H1 (cell line): ENCODE measurements around the gene BGN. TPM values are rescaled to one million over a fixed set of nuclear protein-coding genes. Genes with fewer than 3 reads are reported as not detected.

Source experiments
- ASH2L ChIP-seq: fragments of 200-600, 300-600 bp; sonication (generic); IDR thresholded peaks from one replicate; pipeline ENCODE4 v1.7.1; 2017; ENCODE audit warnings: low read length
- PHF8 ChIP-seq: fragments of 200-600 bp; sonication (generic); conservative IDR thresholded peaks from 2 replicates; pipeline ENCODE4 v1.7.1; 2012; ENCODE audit warnings: low read depth, mild to moderate bottlenecking, inconsistent platforms, low read length, moderate library complexity
- POU5F1 ChIP-seq: IDR thresholded peaks from 2 replicates; pipeline ENCODE4 v1.6.1; 2011; ENCODE audit warnings: low read depth, mild to moderate bottlenecking, low read length, moderate library complexity
- SUZ12 ChIP-seq: fragments of 200-600 bp; sonication (generic); IDR thresholded peaks from 2 replicates; pipeline ENCODE4 v1.6.1; 2012; ENCODE audit warnings: mild to moderate bottlenecking, inconsistent platforms, low read length, moderate library complexity, mixed read lengths
- polyA plus RNA-seq, 7 experiments: library from polyadenylated mRNA; depleted of rRNA in 3 of 7; stranded (reverse) in 5 of 7; unstranded in 2 of 7; fragments of >200 nt in 5 of 7; fragments of 200-250 nt in 2 of 7; gene quantifications; 1 replicate in 5 of 7; 2 replicates in 1 of 7; 4 replicates in 1 of 7; pipeline versions ENCODE4 v1.2.1 to v1.2.3, GENCODE V29; 2011 to 2013; ENCODE audit warnings: missing spikeins in 2 of 7, mixed read lengths in 2 of 7
- total RNA-seq: library from RNA; stranded (reverse); fragmentation: NEBNext Ultra II Directional; extraction: Animal tissue kit (Norgen Biotek cat#: 25700); gene quantifications from 2 replicates; pipeline ENCODE4 v1.2.1, GENCODE V29; 2021

Gene BGN
- total and polyA plus RNA-seq, 2 of the 8 experiments (the other 6 are each of a cell fraction or from before 2014, with no cell fraction given) = 1.8 to 2.4 TPM

GRCh38 chrX:153499341-153499740 lies 4.6 kb downstream of the BGN start (continued):
- TF ChIP-seq SUZ12 (no peak), PHF8 (no peak), ASH2L (no peak), POU5F1 (no peak)
